Panc1 (cell line): ENCODE data around the gene SMG6. TPM values are rescaled to one million over a fixed set of nuclear protein-coding genes. Genes with fewer than 3 reads are reported as not detected.

Source experiments
- ATAC-seq: fragments of 200-7000 bp; cut with Tn5 transposase; 2 replicates; pipeline ENCODE4 v1.9.1; 2020; ENCODE audit warnings: mild to moderate bottlenecking, moderate library complexity
- BruUV-seq: library from RNA; stranded (reverse); fragments of 400-500 nt; replicated peaks from 2 replicates; lab custom pipeline; 2021; lab: Mats Ljungman, UMichigan
- CTCF ChIA-PET: fragments of 300-600 bp; sonication (Branson Sonifier 250); formaldehyde crosslinking; loops from one replicate; lab custom pipeline; 2022; ENCODE audit warnings: antibody characterized with exemption; lab: Charles Lee
- POLR2A ChIA-PET: fragments of 300-600 bp; sonication (Branson Sonifier 250); formaldehyde crosslinking; loops from one replicate; lab custom pipeline; 2022; ENCODE audit warnings: antibody characterized with exemption; lab: Charles Lee
- DNase-seq: peaks from one replicate; pipeline ENCODE4 v3.0.0-alpha.2; 2010; ENCODE audit warnings: low read depth, low spot score
- H3K27ac ChIP-seq: 2 replicates; pipeline ENCODE4 v1.5.1; 2011; ENCODE audit warnings: mild to moderate bottlenecking, low read length, inconsistent platforms
- H3K27me3 ChIP-seq: fragments of 200-500 bp; sonication (Bioruptor generic); 2 replicates; pipeline ENCODE4 v1.6.0; 2014; ENCODE audit warnings: low read length, inconsistent platforms; ENCODE audit not compliant: control insufficient read depth, insufficient read depth
- H3K36me3 ChIP-seq: fragments of 200-500 bp; sonication (Bioruptor generic); 2 replicates; pipeline ENCODE4 v1.5.1; 2014; ENCODE audit warnings: inconsistent platforms, mild to moderate bottlenecking, low read length, moderate library complexity; ENCODE audit not compliant: control insufficient read depth, insufficient read depth
- H3K4me1 ChIP-seq: 2 replicates; pipeline ENCODE4 v1.5.1; 2011; ENCODE audit warnings: inconsistent platforms, mild to moderate bottlenecking, low read length, moderate library complexity; ENCODE audit not compliant: control insufficient read depth, insufficient read depth
- H3K4me3 ChIP-seq, 2 experiments: 2 replicates each; pipeline ENCODE4 v1.5.1; 2011 to 2012; ENCODE audit warnings: low read depth in 2 of 2, low read length in 2 of 2, mild to moderate bottlenecking in 2 of 2, inconsistent platforms in 1 of 2, moderate library complexity in 1 of 2
- H3K9me3 ChIP-seq: fragments of 200-500 bp; sonication (Bioruptor generic); 2 replicates; pipeline ENCODE4 v1.5.1; 2014; ENCODE audit warnings: low read depth, mild to moderate bottlenecking, inconsistent platforms, low read length, moderate library complexity; ENCODE audit not compliant: control insufficient read depth, insufficient read depth
- CTCF ChIP-seq: fragments of 450-650 bp; IDR thresholded peaks from 2 replicates; pipeline ENCODE4 v1.5.1; 2017; ENCODE audit warnings: mild to moderate bottlenecking
- POLR2AphosphoS5 ChIP-seq: IDR thresholded peaks from 2 replicates; pipeline ENCODE4 v1.6.1; 2012; ENCODE audit warnings: mild to moderate bottlenecking, low read depth, low read length, moderate library complexity
- REST ChIP-seq, 2 experiments: IDR thresholded peaks; 2 replicates each; pipeline ENCODE4 v1.6.1; 2011 to 2012; ENCODE audit warnings: low read depth in 2 of 2, control low read depth in 1 of 2, low read length in 1 of 2, mild to moderate bottlenecking in 1 of 2, moderate library complexity in 1 of 2; ENCODE audit not compliant: insufficient read depth in 1 of 2
- SIN3A ChIP-seq: IDR thresholded peaks from 2 replicates; pipeline ENCODE4 v1.6.1; 2012; ENCODE audit warnings: low read depth, mild to moderate bottlenecking, low read length, moderate library complexity, borderline replicate concordance; ENCODE audit not compliant: insufficient read depth
- TCF7L2 ChIP-seq: IDR thresholded peaks from 2 replicates; pipeline ENCODE4 v1.6.1; 2011; ENCODE audit warnings: mild to moderate bottlenecking, low read depth, low read length, inconsistent platforms
- in situ Hi-C: cut with HindIII; loops from 2 replicates; pipeline ENCODE4 v1.10.0; 2016; ENCODE audit warnings: low sequenced_read_pairs, low pct_unique_long_range_greater_than_20kb
- intact Hi-C: fragments of 100-400 bp; cut with micrococcal nuclease; formaldehyde crosslinking; loops from one replicate; pipeline ENCODE4 v1.10.0; 2022; ENCODE audit not compliant: unreplicated experiment
- total RNA-seq: library from RNA; stranded (reverse); gene quantifications from one replicate; pipeline ENCODE4 v1.2.1, GENCODE V29; 2021; ENCODE audit not compliant: unreplicated experiment

SMG6 gene
- total RNA-seq, 1 experiment from 2014 or later: 17.8 TPM

GRCh38 chr17:2253768-2254406 is 49.7 kb downstream of the SMG6 start:
- Histone ChIP-seq H3K36me3 (no peaks in the 10 kb centered on the region; the same call in 1 of the 2 replicates), H3K27ac (no peak overlapping the region), H3K27me3 (no peaks in the 10 kb centered on the region), H3K4me3 (no peak overlapping the region), H3K9me3 (no peaks in the 10 kb centered on the region), H3K4me1 (no peaks in the 10 kb centered on the region)
- ATAC-seq: no peak
- ChIA-PET CTCF (interaction anchor here (0.6 kb wide), 1 partner anchor 69 kb away, joined by 10 read pairs; no protein-coding TSS in a partner anchor), POLR2A (no interaction called here)
- intact Hi-C loops: no loop called here
- no TSS peak for BruUV-seq
- in situ Hi-C loops: no loop called here
- TF ChIP-seq REST (IDR thresholded peaks at IDR 0.05; ENCODE audit: insufficient read depth in 1 of 2, low read depth in 2 of 2, low read length in 1 of 2): no peak
- no peak for TF ChIP-seq TCF7L2
- no peak for TF ChIP-seq SIN3A
- no peak for TF ChIP-seq CTCF
- DNase-seq: no peak

GRCh38 chr17:2253362-2253761 is 50.2 kb downstream of the SMG6 start:
- TF ChIP-seq TCF7L2 (no peak), CTCF (no peak), REST (IDR thresholded peaks at IDR 0.05; ENCODE audit: insufficient read depth in 1 of 2, low read depth in 2 of 2, low read length in 1 of 2) (no peak), POLR2AphosphoS5 (no peak), SIN3A (no peak)
- no peaks in the 10 kb centered on the region for H3K9me3 ChIP-seq
- ChIA-PET POLR2A (no interaction called here), CTCF (interaction anchor here (0.6 kb wide), 1 partner anchor 69 kb away, joined by 10 read pairs; no protein-coding TSS in a partner anchor)
- ATAC-seq (no peak), DNase-seq (no peak)
- H3K36me3 ChIP-seq: no peaks in the 10 kb centered on the region; the same call in 1 of the 2 replicates
- in situ Hi-C loops (no loop called here), intact Hi-C loops (no loop called here)
- no TSS peak for BruUV-seq
- H3K4me3 ChIP-seq: no peak overlapping the region
- no peaks in the 10 kb centered on the region for H3K27me3 ChIP-seq
- H3K27ac ChIP-seq: no peak overlapping the region
- no peaks in the 10 kb centered on the region for H3K4me1 ChIP-seq
